GM18868 (cell line): ENCODE data around the gene AFF1.

Experiments used
- ATAC-seq: cut with Tn5 transposase; IDR thresholded peaks from one replicate; pipeline ENCODE4 v1.9.1; 2021; ENCODE audit warnings: mild to moderate bottlenecking, moderate library complexity; ENCODE audit not compliant: unreplicated experiment

The AFF1 gene

DNA sequence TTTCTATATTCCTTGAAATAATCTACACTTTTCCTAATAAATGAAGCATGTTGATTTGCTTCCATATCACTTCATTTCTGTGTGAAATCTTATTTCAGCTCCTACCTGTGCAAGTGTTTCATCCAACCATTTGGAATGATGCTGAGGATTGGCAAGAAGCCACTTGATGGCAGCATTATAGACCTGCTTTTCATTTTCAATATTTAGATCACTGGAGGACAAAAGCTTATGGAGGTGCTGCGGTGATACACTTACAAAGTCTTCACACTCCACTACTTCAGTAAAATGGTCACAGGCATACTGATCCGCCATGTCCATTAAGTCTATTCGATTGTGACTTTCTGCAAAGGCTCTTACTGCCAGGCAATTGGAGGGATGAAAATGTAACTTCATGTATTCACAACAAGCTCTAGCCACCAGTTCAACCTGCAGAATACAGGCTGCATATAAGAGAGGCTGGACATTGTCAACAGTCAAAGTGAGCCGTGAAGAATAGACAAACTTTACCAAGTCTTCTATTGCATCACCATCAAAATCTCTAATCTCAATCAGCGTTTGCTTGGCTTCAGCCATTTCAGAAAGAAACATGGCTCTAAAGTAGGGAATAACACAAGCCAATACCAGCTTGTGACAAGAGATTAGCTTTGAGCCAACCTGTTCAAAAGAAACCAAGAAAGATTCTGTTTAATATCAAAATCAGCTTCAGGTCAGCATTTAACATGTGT lies 250.5 kb downstream of the AFF1 start:
- no peak for ATAC-seq

DNA sequence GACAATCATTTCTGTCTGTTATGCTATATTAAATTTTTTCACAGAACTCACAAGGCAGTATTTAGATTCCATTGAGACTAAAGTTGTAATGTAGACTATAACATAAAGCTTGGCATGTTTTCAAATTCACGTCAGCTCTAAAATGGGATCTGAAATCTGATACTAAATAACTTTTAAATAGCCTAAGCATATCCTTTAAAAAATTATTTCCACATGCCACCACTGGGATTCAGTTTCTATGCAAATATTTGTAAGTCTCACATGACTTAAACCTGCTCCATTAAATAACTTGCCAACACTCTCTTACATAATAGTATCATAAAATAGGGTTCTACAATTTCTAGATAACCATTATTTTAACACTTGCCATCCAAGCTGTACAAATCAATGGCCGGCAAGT lies 253.2 kb downstream of the AFF1 start:
- ATAC-seq = no peak

DNA sequence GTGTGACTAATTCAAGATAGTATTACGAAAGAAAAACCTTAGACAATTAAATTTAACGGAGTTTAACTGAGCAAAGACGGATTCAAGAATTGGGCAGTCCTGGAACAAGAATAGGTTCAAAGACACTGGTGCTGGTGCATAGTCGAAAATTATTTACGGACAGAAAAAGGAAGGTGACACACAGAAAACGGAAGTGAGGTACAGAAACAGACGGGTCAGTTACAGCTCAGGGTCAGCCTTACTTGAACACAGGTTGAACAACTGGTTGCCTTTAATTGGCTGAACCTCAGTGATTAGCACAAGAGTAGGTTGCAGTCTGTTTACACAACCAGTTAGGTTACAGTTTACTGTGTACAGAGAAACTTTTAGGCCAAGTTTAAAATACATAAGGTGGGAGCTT lies 254.1 kb downstream of the AFF1 start:
- no peak for ATAC-seq
